HG02571 (cell line): ENCODE measurements around the gene CCR1.
"Not testable (repeated sequence)": the region's sequence is repeated elsewhere in the genome, so short reads cannot be mapped to it uniquely, and the experiment has no call there.

Experiments used
- ATAC-seq: cut with Tn5 transposase; IDR thresholded peaks from one replicate; pipeline ENCODE4 v1.9.1; 2021; ENCODE audit warnings: mild to moderate bottlenecking, moderate library complexity; ENCODE audit not compliant: unreplicated experiment

The CCR1 gene

DNA sequence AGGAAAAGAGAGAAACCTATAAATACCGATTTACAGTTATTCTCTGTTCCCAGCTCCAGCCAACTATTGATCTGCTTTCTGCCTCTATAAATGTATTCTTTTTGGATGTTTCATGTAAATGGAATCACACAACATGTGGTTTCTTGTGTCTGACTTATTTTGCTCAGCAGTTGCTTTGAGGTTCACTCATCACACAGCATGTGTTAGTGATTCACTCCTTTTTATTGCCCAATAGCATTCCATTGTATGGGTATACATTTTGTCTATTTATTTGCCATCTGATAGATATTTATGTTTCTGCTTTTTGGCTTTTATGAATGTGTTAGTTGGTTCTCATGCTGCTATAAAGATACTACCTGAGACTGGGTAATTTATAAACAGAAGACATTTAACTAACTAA, 23.6 kb downstream of the CCR1 start:
- ATAC-seq = no peak

DNA sequence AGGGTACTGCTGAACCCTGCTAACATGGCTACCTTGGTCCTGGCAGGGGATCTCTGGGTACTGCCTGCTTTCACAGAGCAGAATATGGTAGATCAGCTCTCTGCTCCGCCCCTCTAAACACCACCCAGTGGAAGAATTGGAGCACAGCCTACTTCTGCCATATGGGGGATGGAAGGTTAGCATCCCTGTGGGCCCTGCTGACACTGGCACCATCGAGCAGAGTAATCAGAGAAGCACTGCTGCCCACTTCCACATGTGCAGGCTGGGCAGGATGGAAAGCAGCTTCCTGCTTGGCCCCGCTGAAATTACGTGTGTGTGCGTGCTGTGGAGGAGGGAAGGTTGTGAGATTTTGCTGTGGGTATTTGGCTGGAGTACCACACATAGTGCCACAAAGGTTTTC, 24.8 kb downstream of the CCR1 start:
- ATAC-seq = no peak

DNA sequence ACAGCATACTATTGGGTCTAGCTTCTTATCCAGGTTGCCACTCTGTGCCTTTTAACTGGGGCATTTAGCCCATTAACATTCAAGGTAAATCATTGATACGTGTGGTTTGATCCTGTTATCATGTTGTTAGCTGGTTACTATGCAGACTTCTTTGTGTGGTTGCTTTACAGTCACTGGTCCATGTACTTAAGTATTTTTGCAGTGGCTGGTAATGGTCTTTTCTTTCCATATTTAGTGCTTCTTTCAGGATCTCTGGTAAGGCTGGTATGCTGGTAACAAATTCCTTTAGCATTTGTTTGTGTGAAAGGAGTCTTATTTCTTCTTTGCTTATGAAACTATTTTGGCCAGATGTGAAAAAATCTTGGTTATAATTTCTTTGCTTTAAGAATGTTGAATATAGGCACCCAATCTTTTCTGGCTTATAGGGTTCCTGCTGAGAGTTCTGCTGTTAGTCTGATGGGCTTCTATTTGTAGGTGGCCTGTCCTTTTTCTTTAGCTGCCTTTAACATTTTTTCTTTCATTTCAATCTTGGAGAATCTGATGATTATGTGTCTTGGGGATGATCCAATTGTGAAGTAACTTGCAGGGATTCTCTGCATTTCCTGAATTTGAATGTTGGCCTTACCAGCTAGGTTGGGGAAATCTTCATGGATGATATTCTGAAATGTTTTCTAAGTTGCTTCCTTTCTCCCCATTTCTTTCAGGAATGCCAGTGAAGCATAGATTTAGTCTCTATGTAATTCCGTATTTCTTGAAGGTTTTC, 39.3 kb downstream of the CCR1 start:
- no peak for ATAC-seq

DNA sequence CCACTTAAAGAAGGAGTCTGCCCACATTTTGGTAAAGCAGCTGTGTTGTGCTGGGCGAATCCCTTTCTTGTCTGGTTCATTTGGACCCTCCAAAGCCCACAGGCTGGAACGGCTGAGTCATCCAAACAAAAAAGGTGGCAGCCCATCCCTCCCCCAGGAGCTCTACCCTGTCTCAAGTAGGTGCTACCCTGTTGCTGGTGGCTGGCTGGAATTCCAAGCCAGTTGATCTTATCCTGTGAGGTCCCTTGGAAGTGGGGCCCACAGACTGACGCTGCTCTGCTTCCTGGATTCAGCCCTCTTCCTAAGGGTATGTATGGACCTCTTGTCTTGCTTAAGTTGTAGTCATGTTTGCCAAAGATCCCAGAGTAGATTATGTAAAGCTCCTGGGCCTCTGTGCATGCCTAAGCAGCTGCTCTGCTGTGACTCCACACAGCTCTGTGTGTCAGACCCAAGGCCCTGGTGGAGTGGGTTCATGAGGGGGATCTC, 44.5 kb downstream of the CCR1 start:
- ATAC-seq = no peak

DNA sequence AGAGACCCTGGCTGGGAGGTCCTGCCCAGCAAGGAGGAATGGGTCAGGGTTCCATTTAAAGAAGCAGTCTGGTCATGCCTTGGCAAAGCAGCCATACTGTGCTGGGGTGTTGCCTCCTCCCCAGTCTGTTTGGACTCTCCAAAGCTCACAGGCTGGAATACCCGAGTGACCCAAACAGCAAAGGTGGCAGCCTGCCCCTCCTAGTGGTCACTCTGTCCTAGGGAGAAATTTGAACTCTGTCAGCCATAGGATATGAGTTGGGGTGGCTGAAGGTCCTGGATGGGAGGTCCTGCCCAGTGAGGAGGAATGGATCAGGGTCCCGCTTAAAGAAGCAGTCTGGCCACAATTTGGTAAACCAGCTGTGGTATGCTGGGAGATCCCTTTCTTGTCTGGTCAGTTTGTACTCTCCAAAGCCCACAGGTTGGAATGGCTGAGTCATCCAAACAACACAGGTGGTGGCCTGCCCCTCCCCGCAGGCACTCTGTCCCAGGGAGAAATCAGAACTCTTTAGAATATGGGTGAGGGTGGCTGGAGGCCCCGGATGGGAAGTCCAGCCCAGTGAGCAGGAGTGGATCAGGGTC, 45.0 kb downstream of the CCR1 start:
- no peak for ATAC-seq

DNA sequence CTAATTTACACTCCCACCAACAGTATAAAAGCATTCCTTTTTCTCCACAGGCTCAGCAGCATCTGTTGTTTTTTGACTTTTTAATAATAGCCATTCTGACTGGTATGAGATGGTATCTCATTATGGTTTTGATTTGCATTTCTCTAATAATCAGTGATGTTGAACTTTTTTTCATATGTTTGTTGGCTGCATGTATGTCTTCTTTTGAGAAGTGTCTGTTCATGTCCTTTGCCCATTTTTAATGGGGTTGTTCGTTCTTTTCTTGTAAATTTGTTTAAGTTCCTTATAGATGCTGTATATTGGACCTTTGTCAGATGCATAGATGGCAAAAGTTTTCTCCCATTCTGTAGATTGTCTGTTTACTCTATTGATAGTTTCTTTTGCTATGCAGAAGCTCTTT, 50.4 kb downstream of the CCR1 start:
- ATAC-seq = not testable (repeated sequence)

DNA sequence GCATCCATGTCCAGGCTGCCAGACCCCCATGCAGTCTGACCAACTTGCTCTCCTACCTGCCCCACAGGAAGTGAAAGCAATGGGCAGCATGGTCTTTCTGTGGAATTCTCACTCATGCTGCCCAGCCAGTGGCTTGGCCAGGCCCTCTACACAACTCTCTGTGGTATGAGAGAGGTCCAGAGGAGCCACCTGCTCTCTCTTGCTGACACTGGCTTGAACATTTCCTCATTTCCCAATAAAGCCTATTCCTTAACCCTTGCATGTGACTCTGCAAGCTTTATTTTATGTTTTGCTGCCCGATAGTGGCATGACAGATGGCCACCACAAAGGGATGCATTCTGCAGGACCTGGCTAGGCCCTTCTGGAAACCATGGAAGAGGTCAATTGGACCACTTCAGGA, 53.8 kb downstream of the CCR1 start:
- ATAC-seq = no peak
